ENCODE results near the gene PM20D1.

Gene PM20D1

DNA sequence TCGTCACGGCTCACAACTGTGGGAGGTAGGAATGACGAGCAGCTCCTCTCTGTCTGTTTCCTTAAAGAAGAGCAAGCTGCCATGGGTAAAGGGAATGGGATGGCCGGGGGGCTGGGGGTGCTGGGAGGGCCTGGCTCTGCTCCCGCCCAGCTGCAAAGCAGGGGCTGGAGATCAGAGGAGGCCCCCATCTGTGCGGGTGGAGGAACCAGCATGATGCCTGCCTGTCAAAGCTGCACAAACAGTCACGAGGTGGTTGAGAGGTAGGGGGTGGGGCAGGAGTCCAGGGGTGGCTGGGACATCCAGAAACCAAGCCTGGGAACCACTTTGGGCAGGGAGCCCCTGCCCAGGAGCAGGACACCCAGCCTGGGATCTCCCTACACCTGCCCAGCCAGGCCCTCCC is 49.5 kb downstream of the PM20D1 start:
- no peak overlapping the region for H3K4me3 ChIP-seq (ENCODE audit: low read depth, low read length)
- CTCF ChIA-PET = interaction anchor here (0.9 to 1.7 kb wide), 6 partner anchors 8 to 177 kb away, joined by 3 to 10 read pairs (median 4); no protein-coding TSS in a partner anchor
- DNase-seq (ENCODE audit: low read depth, low spot score) = no peak
- TF ChIP-seq, protein P1, sequence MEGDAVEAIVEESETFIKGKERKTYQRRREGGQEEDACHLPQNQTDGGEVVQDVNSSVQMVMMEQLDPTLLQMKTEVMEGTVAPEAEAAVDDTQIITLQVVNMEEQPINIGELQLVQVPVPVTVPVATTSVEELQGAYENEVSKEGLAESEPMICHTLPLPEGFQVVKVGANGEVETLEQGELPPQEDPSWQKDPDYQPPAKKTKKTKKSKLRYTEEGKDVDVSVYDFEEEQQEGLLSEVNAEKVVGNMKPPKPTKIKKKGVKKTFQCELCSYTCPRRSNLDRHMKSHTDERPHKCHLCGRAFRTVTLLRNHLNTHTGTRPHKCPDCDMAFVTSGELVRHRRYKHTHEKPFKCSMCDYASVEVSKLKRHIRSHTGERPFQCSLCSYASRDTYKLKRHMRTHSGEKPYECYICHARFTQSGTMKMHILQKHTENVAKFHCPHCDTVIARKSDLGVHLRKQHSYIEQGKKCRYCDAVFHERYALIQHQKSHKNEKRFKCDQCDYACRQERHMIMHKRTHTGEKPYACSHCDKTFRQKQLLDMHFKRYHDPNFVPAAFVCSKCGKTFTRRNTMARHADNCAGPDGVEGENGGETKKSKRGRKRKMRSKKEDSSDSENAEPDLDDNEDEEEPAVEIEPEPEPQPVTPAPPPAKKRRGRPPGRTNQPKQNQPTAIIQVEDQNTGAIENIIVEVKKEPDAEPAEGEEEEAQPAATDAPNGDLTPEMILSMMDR (IDR thresholded peaks at IDR 0.05; ENCODE audit: insufficient read depth, low read length, missing control alignments) = no peak
- POLR2A ChIA-PET = no interaction called here

DNA sequence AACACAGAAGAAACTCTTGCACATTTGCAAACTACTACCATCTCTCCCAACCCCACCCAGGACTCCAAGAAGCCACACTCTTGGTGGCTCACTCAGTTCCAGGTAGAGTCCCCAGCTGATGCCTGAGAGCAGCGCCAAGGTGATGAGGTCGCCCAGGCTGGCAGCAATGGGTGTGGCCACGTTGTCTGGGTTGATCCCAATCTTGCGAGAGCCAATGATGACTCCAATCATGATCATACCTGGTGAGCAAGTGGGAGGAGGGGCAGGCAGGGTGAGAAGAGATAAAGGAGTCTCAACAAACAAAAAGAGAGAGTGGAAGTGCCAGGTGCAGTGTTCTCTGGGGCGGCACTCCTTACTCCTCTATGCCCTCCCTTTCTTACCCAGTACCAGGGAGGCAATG is 51.4 kb downstream of the PM20D1 start:
- ChIA-PET POLR2A (no interaction called here), CTCF (interaction anchor here (2.9 to 15.0 kb wide), 2 partner anchors 109 to 183 kb away, joined by 9 to 417 read pairs; no protein-coding TSS in a partner anchor)
- no peak for DNase-seq (ENCODE audit: low read depth, low spot score)
- H3K4me3 ChIP-seq (ENCODE audit: low read depth, low read length) = no peak overlapping the region
- TF ChIP-seq, protein P1 (IDR thresholded peaks at IDR 0.05; ENCODE audit: insufficient read depth, low read length, missing control alignments) = no peak

DNA sequence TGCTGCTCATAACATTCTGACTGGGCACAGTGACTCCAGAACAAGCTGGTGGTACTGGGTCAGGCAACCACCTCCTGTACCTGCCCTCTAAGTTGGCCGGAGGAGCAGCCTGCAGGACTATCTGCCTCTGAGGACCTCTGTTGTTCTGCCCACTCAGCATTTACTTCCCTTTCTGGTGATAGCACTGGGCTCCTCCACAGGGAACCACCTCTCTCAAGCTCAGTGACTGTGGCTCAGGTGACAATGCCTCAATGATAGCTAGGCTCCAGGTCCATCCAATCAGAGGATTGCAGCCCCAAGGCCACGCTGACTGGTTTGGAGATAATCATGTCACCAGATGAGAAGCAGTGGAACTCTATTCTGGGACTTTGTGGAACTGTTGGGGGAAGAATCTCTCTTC is 52.8 kb downstream of the PM20D1 start:
- no peak overlapping the region for H3K4me3 ChIP-seq (ENCODE audit: low read depth, low read length)
- DNase-seq (ENCODE audit: low read depth, low spot score) = no peak
- TF ChIP-seq, protein P1 (IDR thresholded peaks at IDR 0.05; ENCODE audit: insufficient read depth, low read length, missing control alignments) = no peak
- ChIA-PET CTCF (interaction anchor here (1.0 to 15.0 kb wide), 5 partner anchors 9 to 184 kb away, joined by 3 to 417 read pairs (median 9); no protein-coding TSS in a partner anchor), POLR2A (no interaction called here)

DNA sequence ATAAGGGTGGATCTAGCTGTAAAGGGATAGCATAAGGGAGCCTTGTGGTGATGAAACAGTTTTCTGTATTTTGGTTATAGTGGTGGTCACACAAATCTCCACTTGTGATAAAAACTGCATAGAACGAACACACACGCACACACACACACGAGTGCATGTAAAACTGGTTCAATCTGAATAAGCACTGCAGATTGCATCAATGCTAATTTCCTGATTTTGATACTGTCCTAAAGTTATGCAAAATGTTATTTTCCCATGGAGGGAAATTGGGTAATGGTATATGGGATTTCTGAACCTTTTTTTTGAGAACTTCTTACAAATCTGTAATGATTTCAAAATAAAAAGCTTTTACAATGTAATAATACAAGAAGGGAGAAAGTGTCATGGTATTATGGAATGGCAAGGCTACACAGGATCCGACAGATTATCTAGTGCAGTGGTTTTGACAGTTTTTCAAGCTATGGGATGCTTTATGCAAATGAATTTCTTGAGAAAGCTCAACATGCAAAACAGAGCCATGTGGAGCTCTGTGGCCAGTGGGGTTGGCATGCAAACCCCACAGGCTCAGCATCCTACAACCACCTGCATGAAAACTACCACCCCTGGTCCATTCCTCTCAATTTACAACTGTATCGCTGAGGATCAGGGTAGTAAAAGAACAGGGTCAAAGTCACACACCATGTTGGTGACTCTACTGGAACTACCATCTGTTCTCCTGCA is 55.8 kb downstream of the PM20D1 start:
- ChIA-PET CTCF (interaction anchor here (0.9 to 15.0 kb wide), 8 partner anchors 11 to 187 kb away, joined by 3 to 417 read pairs (median 45); no protein-coding TSS in a partner anchor), POLR2A (interaction anchor here (0.6 kb wide), 1 partner anchor 183 kb away, joined by 3 read pairs; no protein-coding TSS in a partner anchor)
- DNase-seq (ENCODE audit: low read depth, low spot score) = no peak
- TF ChIP-seq, protein P1 (IDR thresholded peaks at IDR 0.05; ENCODE audit: insufficient read depth, low read length, missing control alignments) = no peak
- no peak overlapping the region for H3K4me3 ChIP-seq (ENCODE audit: low read depth, low read length)

DNA sequence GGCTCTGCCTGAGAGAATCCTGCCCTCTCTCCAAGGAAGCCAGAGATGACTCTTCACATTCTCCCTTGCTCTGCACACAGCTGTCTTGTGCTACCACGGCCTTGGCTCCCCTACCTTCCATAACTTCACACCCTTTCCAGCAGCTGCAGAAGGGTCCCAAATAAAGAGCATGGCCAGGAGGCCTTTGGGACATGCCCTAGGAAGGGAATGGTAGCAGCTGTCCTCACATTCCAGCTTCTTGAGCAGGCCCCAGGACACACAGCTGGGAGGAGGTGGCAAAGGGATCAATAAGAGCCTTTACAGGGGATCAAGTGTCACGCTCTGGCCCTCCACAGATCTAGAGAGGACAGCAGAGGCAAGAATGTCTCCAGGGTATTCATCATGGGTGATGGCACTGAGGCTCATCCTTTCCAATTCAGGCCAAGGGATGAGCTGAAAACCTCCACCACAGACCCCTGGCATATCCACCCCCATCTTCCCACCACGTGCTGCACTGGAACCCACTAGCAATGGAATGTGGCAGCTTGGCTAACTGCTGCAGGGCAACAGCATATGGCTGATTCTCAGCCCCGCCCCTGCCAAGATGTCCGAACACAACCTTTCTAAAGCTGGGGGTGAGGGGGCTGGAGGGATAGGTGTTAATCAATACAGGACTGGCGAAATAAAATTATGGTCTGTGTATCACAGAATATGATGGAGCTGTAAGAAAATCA is 56.8 kb downstream of the PM20D1 start:
- TF ChIP-seq, protein P1 (IDR thresholded peaks at IDR 0.05; ENCODE audit: insufficient read depth, low read length, missing control alignments) = no peak
- H3K4me3 ChIP-seq (ENCODE audit: low read depth, low read length) = no peak overlapping the region
- ChIA-PET CTCF (interaction anchor here (0.6 to 15.0 kb wide), 18 partner anchors 9 to 318 kb away, joined by 3 to 417 read pairs (median 15); partner anchors contain the start of gene RAB29), POLR2A (no interaction called here)
- no peak for DNase-seq (ENCODE audit: low read depth, low spot score)

DNA sequence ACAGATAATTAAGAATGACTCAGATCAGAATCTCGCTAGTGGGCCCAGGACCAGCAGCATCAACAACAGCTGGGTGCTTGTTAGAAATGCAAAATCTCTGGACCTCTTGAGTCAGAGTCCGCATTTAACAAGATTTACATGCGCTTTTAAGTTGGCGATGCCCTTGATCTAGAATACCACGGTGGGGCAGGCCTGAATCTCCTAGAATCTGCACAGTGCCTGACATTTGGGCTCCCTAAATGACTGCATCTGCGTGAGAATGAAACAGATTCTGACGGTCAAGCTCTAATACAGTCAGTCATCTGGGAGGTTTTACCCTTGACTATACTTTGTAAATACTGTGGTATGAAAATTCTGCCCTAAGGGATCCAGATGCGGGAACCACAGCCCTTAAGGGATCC is 57.5 kb downstream of the PM20D1 start:
- TF ChIP-seq, protein P1 (IDR thresholded peaks at IDR 0.05; ENCODE audit: insufficient read depth, low read length, missing control alignments) = no peak
- CTCF ChIA-PET = interaction anchor here (0.6 to 15.0 kb wide), 41 partner anchors 10 to 346 kb away, joined by 3 to 417 read pairs (median 6); partner anchors contain the start of gene RAB29
- H3K4me3 ChIP-seq (ENCODE audit: low read depth, low read length) = no peak overlapping the region
- no peak for DNase-seq (ENCODE audit: low read depth, low spot score)
- POLR2A ChIA-PET = interaction anchor here (0.8 to 1.5 kb wide), 2 partner anchors 19 to 185 kb away, joined by 3 to 8 read pairs; no protein-coding TSS in a partner anchor
